T-helper 17 cell (primary cell): ENCODE measurements around the gene MCC. TPM values are rescaled to one million over a fixed set of nuclear protein-coding genes. Genes with fewer than 3 reads are reported as not detected.
A peak's percentile ranks its signal among the peaks of the same experiment; 100 is the strongest.
"Not testable (repeated sequence)": the region's sequence is repeated elsewhere in the genome, so short reads cannot be mapped to it uniquely, and the experiment has no call there.

Experiments used
- ATAC-seq: fragments of 150-1000 bp; cut with Tn5 transposase; 2 replicates; pipeline ENCODE4 v1.10.0; 2021; ENCODE audit warnings: mild to moderate bottlenecking, moderate library complexity
- DNase-seq, 3 donors: peaks; one replicate each; pipeline versions ENCODE4 v3.0.0 to v3.0.0-alpha.2; 2020 to 2021
- H3K9me3 ChIP-seq: one replicate; pipeline ENCODE4 v1.7.0; 2013; ENCODE audit warnings: low read length, mild to moderate bottlenecking; ENCODE audit not compliant: control insufficient read depth, poor library complexity, severe bottlenecking
- H3K27ac Mint-ChIP-seq: one replicate; pipeline ENCODE4 v1.8.0; 2022; ENCODE audit warnings: mild to moderate bottlenecking, moderate library complexity, mixed read lengths
- H3K27me3 Mint-ChIP-seq: one replicate; pipeline ENCODE4 v1.8.0; 2022; ENCODE audit warnings: mixed read lengths
- H3K36me3 Mint-ChIP-seq: one replicate; pipeline ENCODE4 v1.8.0; 2022; ENCODE audit warnings: low read depth, mixed read lengths
- H3K4me1 Mint-ChIP-seq: one replicate; pipeline ENCODE4 v1.8.0; 2022; ENCODE audit warnings: mild to moderate bottlenecking, mixed read lengths
- H3K4me3 Mint-ChIP-seq: one replicate; pipeline ENCODE4 v1.8.0; 2022; ENCODE audit warnings: mild to moderate bottlenecking, moderate library complexity, mixed read lengths
- total RNA-seq, 4 donors: library from RNA in 2 of 4; stranded (reverse) in 2 of 4; gene quantifications; one replicate each; pipeline ENCODE4 v1.2.3 and lab custom pipeline; 2022 to 2026

Gene MCC
- total RNA-seq, 2 donors from 2014 or later: 2.2 to 4.4 TPM

GRCh38 chr5:113087976-113088514, 400.2 kb downstream of the MCC start:
- H3K4me3 Mint-ChIP-seq: no peak overlapping the region
- ATAC-seq: no peak

GRCh38 chr5:113085880-113086409, 402.3 kb downstream of the MCC start:
- no peak for ATAC-seq
- no peaks in the 10 kb centered on the region for H3K27me3 Mint-ChIP-seq

More at GRCh38 chr5:113087976-113088514, 400.2 kb downstream of the MCC start:
- no peak for DNase-seq
- Mint-ChIP-seq H3K27ac (no peak overlapping the region), H3K36me3 (peaks cover 4% of the 10 kb centered on the region), H3K4me1 (peaks cover 7% of the 10 kb centered on the region), H3K27me3 (no peaks in the 10 kb centered on the region)
- no peaks in the 10 kb centered on the region for H3K9me3 ChIP-seq

GRCh38 chr5:113085084-113085414, 403.2 kb downstream of the MCC start:
- H3K36me3 Mint-ChIP-seq: peaks cover 4% of the 10 kb centered on the region
- no peaks in the 10 kb centered on the region for H3K4me1 Mint-ChIP-seq

More at GRCh38 chr5:113085880-113086409, 402.3 kb downstream of the MCC start:
- DNase-seq: no peak
- Mint-ChIP-seq H3K4me1 (peaks cover 2% of the 10 kb centered on the region), H3K27ac (no peak overlapping the region), H3K4me3 (no peak overlapping the region), H3K36me3 (peaks cover 4% of the 10 kb centered on the region)
- no peaks in the 10 kb centered on the region for H3K9me3 ChIP-seq

GRCh38 chr5:113084402-113085083, 403.7 kb downstream of the MCC start:
- no peak overlapping the region for H3K4me3 Mint-ChIP-seq
- no peaks in the 10 kb centered on the region for H3K4me1 Mint-ChIP-seq
- no peak overlapping the region for H3K27ac Mint-ChIP-seq
- ATAC-seq (no peak), DNase-seq (no peak)
- H3K9me3 ChIP-seq: no peaks in the 10 kb centered on the region
- H3K27me3 Mint-ChIP-seq: no peaks in the 10 kb centered on the region
- H3K36me3 Mint-ChIP-seq: no peaks in the 10 kb centered on the region

More at GRCh38 chr5:113085084-113085414, 403.2 kb downstream of the MCC start:
- no peaks in the 10 kb centered on the region for H3K9me3 ChIP-seq
- Mint-ChIP-seq H3K27ac (no peak overlapping the region), H3K27me3 (no peaks in the 10 kb centered on the region), H3K4me3 (no peak overlapping the region)
- DNase-seq (no peak), ATAC-seq (no peak)

DNA sequence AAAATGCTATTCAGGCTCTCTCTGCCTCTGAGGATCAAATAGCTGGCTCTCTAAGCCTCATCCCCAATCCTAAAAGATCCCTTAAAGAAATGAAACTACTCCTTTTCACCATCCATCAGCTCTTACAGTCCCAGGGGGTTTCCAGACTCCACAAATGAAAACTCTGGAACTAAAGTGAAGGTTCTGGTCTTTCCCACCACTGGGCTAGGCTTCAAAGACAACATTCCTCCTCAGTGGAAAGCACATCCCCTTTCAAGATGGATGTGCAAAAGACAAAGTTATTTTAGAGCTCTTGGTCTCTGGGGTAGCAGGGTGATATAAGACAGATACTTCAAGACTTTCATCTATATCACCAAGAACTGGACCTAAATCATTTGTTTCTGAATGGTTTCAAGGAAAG, 404.8 kb downstream of the MCC start:
- Mint-ChIP-seq H3K36me3 (no peaks in the 10 kb centered on the region), H3K27ac (no peak overlapping the region), H3K27me3 (no peaks in the 10 kb centered on the region), H3K4me1 (no peaks in the 10 kb centered on the region), H3K4me3 (no peak overlapping the region)
- ATAC-seq (no peak), DNase-seq (no peak)
- H3K9me3 ChIP-seq: no peaks in the 10 kb centered on the region

DNA sequence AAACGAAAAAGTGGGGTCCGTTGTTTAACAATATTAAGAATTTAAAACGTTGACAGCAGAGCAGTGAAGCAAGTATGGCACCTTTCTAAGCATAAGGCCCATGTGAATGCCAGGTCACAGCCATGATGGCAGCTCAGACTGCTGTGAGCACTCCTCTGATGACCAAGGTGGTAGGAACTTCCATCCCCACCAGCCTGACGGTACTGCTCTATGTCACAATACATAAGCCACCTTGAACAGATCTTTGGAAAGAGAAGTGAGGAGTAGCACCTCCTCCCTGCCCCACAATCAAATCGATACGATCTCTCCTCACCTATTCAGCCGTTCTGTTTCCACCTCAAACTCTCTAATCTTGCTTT, 405.7 kb downstream of the MCC start:
- H3K27ac Mint-ChIP-seq: no peak overlapping the region
- peaks cover under 1% of the 10 kb centered on the region for H3K36me3 Mint-ChIP-seq

GRCh38 chr5:113081881-113082546, 406.2 kb downstream of the MCC start:
- ATAC-seq (no peak), DNase-seq (no peak)
- Mint-ChIP-seq H3K27me3 (no peaks in the 10 kb centered on the region), H3K4me3 (no peak overlapping the region), H3K27ac (no peak overlapping the region), H3K4me1 (no peaks in the 10 kb centered on the region), H3K36me3 (peaks cover 2% of the 10 kb centered on the region)
- H3K9me3 ChIP-seq: no peaks in the 10 kb centered on the region

More for the DNA sequence above, 405.7 kb downstream of the MCC start:
- ATAC-seq: no peak
- Mint-ChIP-seq H3K4me1 (no peaks in the 10 kb centered on the region), H3K4me3 (no peak overlapping the region), H3K27me3 (no peaks in the 10 kb centered on the region)
- H3K9me3 ChIP-seq: no peaks in the 10 kb centered on the region
- DNase-seq: no peak

DNA sequence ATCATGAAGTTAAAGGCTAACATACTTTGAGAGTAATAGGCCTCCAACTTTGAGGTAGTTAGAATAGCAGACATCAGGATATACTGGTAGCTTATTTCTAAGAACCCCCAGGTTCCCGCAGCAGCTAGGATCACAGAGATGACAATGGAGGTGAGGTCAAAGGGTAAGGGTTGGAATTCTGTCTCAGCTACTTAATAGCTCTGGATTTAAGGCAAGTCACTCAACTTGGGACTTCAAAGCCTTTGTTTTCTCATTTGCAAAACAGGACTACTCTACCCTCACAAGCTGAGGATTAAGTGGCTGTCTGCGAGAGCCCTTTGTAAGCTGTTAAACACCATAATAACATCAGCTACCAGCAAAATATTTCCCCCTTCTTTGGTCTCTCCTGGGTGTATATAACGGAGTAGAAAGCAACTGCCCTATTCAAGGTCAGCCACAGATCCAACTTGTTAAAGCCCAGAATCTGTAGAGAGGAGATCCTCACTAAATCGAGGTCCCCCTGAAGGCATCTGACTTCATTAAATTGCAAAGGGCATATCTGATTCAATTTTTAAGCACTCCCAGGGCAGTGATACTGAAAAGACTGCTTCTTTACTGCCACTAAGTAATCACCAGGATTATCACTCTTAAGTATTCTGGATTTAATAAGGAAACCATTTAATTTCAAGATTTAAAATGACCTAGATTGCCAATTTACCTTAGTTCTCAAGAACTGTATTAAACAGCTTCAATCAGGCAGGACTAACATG, 407.0 kb downstream of the MCC start:
- no peak for ATAC-seq
- Mint-ChIP-seq H3K4me3 (no peak overlapping the region), H3K27me3 (no peaks in the 10 kb centered on the region), H3K36me3 (peaks cover 2% of the 10 kb centered on the region), H3K27ac (no peak overlapping the region), H3K4me1 (no peaks in the 10 kb centered on the region)
- H3K9me3 ChIP-seq: no peaks in the 10 kb centered on the region
- no peak for DNase-seq

- ATAC-seq, DNase-seq, H3K4me1 Mint-ChIP-seq, H3K27ac Mint-ChIP-seq, H3K4me3 Mint-ChIP-seq, H3K36me3 Mint-ChIP-seq, H3K9me3 ChIP-seq, H3K27me3 Mint-ChIP-seq: not testable (repeated sequence)
Observed at GRCh38 chr5:113076649-113077048, 411.6 kb downstream of the MCC start.

- DNase-seq (no peak), ATAC-seq (no peak)
- Mint-ChIP-seq H3K4me3 (no peak overlapping the region), H3K4me1 (peaks cover 8% of the 10 kb centered on the region), H3K36me3 (peaks cover 2% of the 10 kb centered on the region), H3K27ac (no peak overlapping the region), H3K27me3 (no peaks in the 10 kb centered on the region)
- H3K9me3 ChIP-seq: no peaks in the 10 kb centered on the region
Observed at GRCh38 chr5:113075019-113075418, 413.2 kb downstream of the MCC start.

- not testable (repeated sequence) for H3K27me3 Mint-ChIP-seq, H3K36me3 Mint-ChIP-seq, H3K9me3 ChIP-seq, H3K4me1 Mint-ChIP-seq, ATAC-seq, H3K4me3 Mint-ChIP-seq, DNase-seq
- H3K27ac Mint-ChIP-seq: peak overlapping the region; percentile 17
Observed at GRCh38 chr5:113073629-113074034, 414.6 kb downstream of the MCC start.

DNA sequence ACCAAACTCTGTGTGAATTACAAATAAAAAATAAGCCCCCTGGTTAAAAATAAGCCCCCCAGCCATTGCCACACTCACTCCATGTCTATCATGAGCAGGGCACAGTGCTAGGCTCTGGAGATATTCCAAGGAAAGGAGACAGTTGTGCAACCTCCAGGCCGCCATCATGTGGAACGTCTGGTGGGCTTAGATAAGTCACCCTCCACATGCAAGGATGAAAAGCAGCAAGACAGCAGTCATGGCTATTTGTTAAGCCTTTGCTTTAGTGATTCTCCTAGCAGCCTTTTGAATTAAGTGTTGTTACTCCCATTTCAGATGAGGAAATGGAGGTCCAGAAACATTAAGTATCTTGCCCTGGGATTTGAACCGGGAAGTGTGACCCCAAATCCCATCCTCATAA, 416.9 kb downstream of the MCC start:
- DNase-seq (no peak), ATAC-seq (no peak)
- peaks cover 9% of the 10 kb centered on the region for H3K4me1 Mint-ChIP-seq
- H3K36me3 Mint-ChIP-seq: peaks cover 3% of the 10 kb centered on the region
- no peaks in the 10 kb centered on the region for H3K9me3 ChIP-seq
- no peak overlapping the region for H3K27ac Mint-ChIP-seq
- H3K27me3 Mint-ChIP-seq: no peaks in the 10 kb centered on the region
- no peak overlapping the region for H3K4me3 Mint-ChIP-seq

- Mint-ChIP-seq H3K27me3 (no peaks in the 10 kb centered on the region), H3K4me1 (peaks cover 9% of the 10 kb centered on the region), H3K36me3 (peaks cover 3% of the 10 kb centered on the region), H3K4me3 (no peak overlapping the region), H3K27ac (no peak overlapping the region)
- no peaks in the 10 kb centered on the region for H3K9me3 ChIP-seq
- no peak for DNase-seq
- no peak for ATAC-seq
Observed at GRCh38 chr5:113070901-113071300, 417.4 kb downstream of the MCC start.
